Measurements from ENCODE around the gene OGFR.

Gene OGFR

GRCh38 chr20:62824476-62825332 lies 20.1 kb downstream of the OGFR start:
- peak in 1 of 51 donors; percentile 51 for DNase-seq

GRCh38 chr20:62825333-62825985 lies 20.8 kb downstream of the OGFR start:
- DNase-seq: no peak

- no peak for DNase-seq
Observed at GRCh38 chr20:62825986-62826645, 21.5 kb downstream of the OGFR start.

- no peak for DNase-seq
Observed at GRCh38 chr20:62826646-62827310, 22.1 kb downstream of the OGFR start.

- DNase-seq: no peak
Observed at GRCh38 chr20:62827311-62828038, 22.8 kb downstream of the OGFR start.

- no peak for DNase-seq
Observed at GRCh38 chr20:62828051-62828450, 23.4 kb downstream of the OGFR start.

- no peak for DNase-seq
Observed at GRCh38 chr20:62828511-62829230, 24.0 kb downstream of the OGFR start.

- no peak for DNase-seq
Observed at GRCh38 chr20:62829231-62830230, 24.9 kb downstream of the OGFR start.

- no peak for DNase-seq
Observed at GRCh38 chr20:62830251-62830650, 25.6 kb downstream of the OGFR start.

- DNase-seq: no peak
Observed at GRCh38 chr20:62830821-62831220, 26.2 kb downstream of the OGFR start.

- no peak for DNase-seq
Observed at GRCh38 chr20:62831361-62831788, 26.7 kb downstream of the OGFR start.

GRCh38 chr20:62831854-62832211 lies 27.2 kb downstream of the OGFR start:
- DNase-seq: no peak

GRCh38 chr20:62832212-62832922 lies 27.7 kb downstream of the OGFR start:
- DNase-seq: peak in 1 of 51 donors; percentile 15

- DNase-seq: no peak
Observed at GRCh38 chr20:62832951-62833391, 28.3 kb downstream of the OGFR start.

GRCh38 chr20:62834967-62835730 lies 30.5 kb downstream of the OGFR start:
- DNase-seq: no peak

- DNase-seq: no peak
Observed at GRCh38 chr20:62835931-62836861, 31.6 kb downstream of the OGFR start.
